ENCODE measurements around the gene TRIO. TPM values are rescaled to one million over a fixed set of nuclear protein-coding genes. Genes with fewer than 3 reads are reported as not detected.
"Not testable (repeated sequence)": the region's sequence is repeated elsewhere in the genome, so short reads cannot be mapped to it uniquely, and the experiment has no call there.

Gene TRIO
- 100 to 1,000 TPM; 346 to 374 TPM for total RNA-seq
- 10 to 100 TPM; 22.0 to 36.7 TPM for polyA plus RNA-seq
- long read RNA-seq, donor 1, partial matches to known transcripts: 40 of 175 reads
- long read RNA-seq, donor 1, other reads (novel, unspliced or antisense): 133 of 175 reads
- long read RNA-seq, donor 2, full-length matches to known transcripts: 2 of 102 reads
- long read RNA-seq, donor 2, partial matches to known transcripts: 25 of 102 reads
- long read RNA-seq, donor 2, other reads (novel, unspliced or antisense): 75 of 102 reads

DNA sequence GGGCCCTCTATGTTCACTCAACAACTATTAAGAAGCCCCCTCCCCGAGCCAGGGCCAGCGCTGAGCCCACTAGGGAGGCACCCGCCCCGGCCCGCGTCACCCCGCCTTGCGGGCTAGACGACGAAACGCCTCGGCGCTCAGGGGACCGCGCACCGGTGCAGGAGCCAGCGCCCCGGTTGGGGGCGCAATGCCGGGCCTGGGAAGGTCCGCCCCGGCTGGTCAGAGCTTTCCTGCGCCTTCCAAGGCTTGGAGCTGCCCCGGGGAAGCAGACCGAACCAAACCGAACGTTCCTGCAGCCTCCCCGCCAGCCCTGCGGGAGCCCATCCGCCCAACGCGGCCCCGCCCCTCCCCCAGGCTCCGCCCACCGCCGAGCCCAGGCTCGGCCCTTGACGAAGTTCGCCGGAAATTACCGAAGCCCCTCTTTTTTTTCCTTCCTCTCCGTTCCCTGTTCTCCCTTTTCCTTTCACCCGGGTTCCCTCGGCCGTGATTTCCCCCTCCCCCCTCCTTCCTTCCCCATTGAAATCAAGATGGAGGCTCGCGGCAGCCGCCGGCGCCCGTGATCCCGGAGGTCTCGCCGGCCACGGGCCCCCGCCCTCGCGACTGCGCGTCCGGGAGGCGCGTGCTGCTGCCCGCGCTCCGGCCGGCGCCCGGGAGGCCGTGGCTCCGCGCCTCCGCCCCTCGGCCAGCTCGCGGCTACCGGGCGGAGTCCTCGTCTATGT lies at the start of gene TRIO:
TRIO (plus strand) TSS at position 516 of the 719 bp plus-strand sequence. CDS start 384 bp downstream, outside the sequence.
- ATAC-seq (ENCODE audit: low FRiP score): peak; percentile 95
- peak; percentile 94 to 98 for DNase-seq
- 0 to 1% methylated on average over 70 to 79 of the region's 79 CpGs for WGBS, 2 donors
- Histone ChIP-seq H3K36me3 (ENCODE audit: control insufficient read depth in 1 of 2, insufficient read depth in 2 of 2, low read length in 1 of 2) (no peaks in the 10 kb centered on the region), H3K27me3 (ENCODE audit: control insufficient read depth in 1 of 2, insufficient read depth in 2 of 2, low read length in 1 of 2) (no peaks in the 10 kb centered on the region), H3K9me3 (ENCODE audit: control insufficient read depth, low read length) (no peaks in the 10 kb centered on the region), H3K4me3 (ENCODE audit: low read length in 2 of 2) (peak within 1 kb of the TSS; percentile 64 to 75), H3K4me1 (ENCODE audit: control insufficient read depth in 1 of 2, insufficient read depth in 2 of 2, low read length in 2 of 2) (peaks cover 0 to 6% of the 10 kb centered on the region in 2 donors), H3K27ac (ENCODE audit: low read depth in 1 of 2, low read length in 2 of 2) (peak within 1 kb of the TSS; percentile 81 to 82)
- intact Hi-C loops (cut with DNase I): loop anchor here (5.0 kb wide), 3 partner anchors 36 to 124 kb away; no protein-coding TSS in a partner anchor

DNA sequence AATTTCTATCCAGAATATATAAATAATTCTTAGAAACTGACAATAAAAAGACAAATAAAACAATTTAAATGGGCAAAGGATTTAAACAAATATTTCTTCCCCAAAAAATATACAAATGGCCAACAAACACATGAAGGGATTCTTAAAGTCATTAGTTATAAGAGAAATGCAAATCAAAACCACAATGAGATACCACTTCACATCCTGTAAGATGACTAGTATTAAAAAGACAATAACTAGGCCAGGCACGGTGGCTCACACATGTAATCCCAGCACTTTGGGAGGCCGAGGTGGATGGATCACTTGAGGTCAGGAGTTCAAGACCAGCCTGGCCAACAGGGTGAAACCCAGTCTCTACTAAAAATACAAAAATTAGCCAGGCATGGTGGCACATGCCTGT lies 45.8 kb upstream of the TRIO start:
- H3K27ac ChIP-seq (ENCODE audit: low read depth in 1 of 2, low read length in 2 of 2); H3K4me3 ChIP-seq (ENCODE audit: low read length in 2 of 2); H3K4me1 ChIP-seq (ENCODE audit: control insufficient read depth in 1 of 2, insufficient read depth in 2 of 2, low read length in 2 of 2); H3K27me3 ChIP-seq (ENCODE audit: control insufficient read depth in 1 of 2, insufficient read depth in 2 of 2, low read length in 1 of 2); H3K9me3 ChIP-seq (ENCODE audit: control insufficient read depth, low read length); ATAC-seq (ENCODE audit: low FRiP score); DNase-seq; intact Hi-C loops (cut with DNase I); H3K36me3 ChIP-seq (ENCODE audit: control insufficient read depth in 1 of 2, insufficient read depth in 2 of 2, low read length in 1 of 2): not testable (repeated sequence)
- WGBS, 2 donors: 81 to 84% methylated on average over 2 of the region's 2 CpGs

DNA sequence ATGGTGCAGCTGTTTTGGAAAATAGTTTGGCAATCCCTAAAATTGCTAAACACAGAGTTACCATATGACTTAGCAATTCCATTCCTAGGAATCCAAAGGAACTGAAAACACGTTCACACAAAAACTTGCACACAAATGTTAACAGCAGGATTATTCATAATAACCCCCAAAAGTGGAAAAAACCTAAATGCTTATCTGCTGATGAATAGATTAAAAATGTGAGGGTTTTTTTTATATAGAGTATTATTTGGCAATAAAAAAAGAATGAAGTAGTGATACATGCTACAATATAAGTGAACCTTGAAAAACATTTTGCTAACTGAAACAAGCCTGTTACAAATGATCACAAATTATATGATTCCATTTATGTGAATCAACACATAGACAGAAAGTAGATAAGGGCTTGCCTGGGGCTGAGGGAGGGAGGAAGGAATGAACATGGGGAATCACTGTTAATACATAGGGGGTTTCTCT lies 45.1 kb upstream of the TRIO start:
- WGBS, 2 donors: 34 to 41% methylated on average over 1 of the region's 1 CpG
- no peaks in the 10 kb centered on the region for H3K27me3 ChIP-seq (ENCODE audit: control insufficient read depth in 1 of 2, insufficient read depth in 2 of 2, low read length in 1 of 2)
- intact Hi-C loops (cut with DNase I): no loop called here
- no peak overlapping the region for H3K27ac ChIP-seq (ENCODE audit: low read depth in 1 of 2, low read length in 2 of 2)
- no peak for DNase-seq
- H3K9me3 ChIP-seq (ENCODE audit: control insufficient read depth, low read length): no peaks in the 10 kb centered on the region
- no peaks in the 10 kb centered on the region for H3K4me1 ChIP-seq (ENCODE audit: control insufficient read depth in 1 of 2, insufficient read depth in 2 of 2, low read length in 2 of 2)
- H3K4me3 ChIP-seq (ENCODE audit: low read length in 2 of 2): no peak overlapping the region
- ATAC-seq (ENCODE audit: low FRiP score): no peak
- no peaks in the 10 kb centered on the region for H3K36me3 ChIP-seq (ENCODE audit: control insufficient read depth in 1 of 2, insufficient read depth in 2 of 2, low read length in 1 of 2)

DNA sequence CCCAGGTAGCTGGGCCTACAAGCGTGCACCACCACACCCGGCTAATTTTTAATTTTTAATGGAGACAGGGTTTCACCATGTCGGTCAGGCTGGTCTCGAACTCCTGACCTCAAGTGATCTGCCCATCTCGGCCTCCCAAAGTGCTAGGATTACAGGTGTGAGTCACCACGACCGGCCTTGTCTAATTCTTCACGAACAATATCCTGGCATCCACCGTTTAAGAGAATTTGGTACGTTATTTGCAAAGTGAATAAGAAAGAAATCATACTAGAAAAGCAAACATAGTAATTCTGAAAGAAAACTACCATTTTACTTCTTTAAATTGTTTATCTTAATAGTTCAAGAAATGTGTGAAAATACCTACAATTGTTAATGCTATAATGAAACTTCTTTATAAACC lies 42.9 kb upstream of the TRIO start:
- H3K36me3 ChIP-seq (ENCODE audit: control insufficient read depth in 1 of 2, insufficient read depth in 2 of 2, low read length in 1 of 2): no peaks in the 10 kb centered on the region
- no peak overlapping the region for H3K27ac ChIP-seq (ENCODE audit: low read depth in 1 of 2, low read length in 2 of 2)
- WGBS, 2 donors: 94 to 95% methylated on average over 10 of the region's 10 CpGs
- H3K4me1 ChIP-seq (ENCODE audit: control insufficient read depth in 1 of 2, insufficient read depth in 2 of 2, low read length in 2 of 2): no peaks in the 10 kb centered on the region
- H3K27me3 ChIP-seq (ENCODE audit: control insufficient read depth in 1 of 2, insufficient read depth in 2 of 2, low read length in 1 of 2): no peaks in the 10 kb centered on the region
- no peaks in the 10 kb centered on the region for H3K9me3 ChIP-seq (ENCODE audit: control insufficient read depth, low read length)
- DNase-seq (no peak), ATAC-seq (ENCODE audit: low FRiP score) (no peak)
- intact Hi-C loops (cut with DNase I): loop anchor here in 1 of 2 donors (10.0 kb wide), 1 partner anchor 545 kb away; no protein-coding TSS in a partner anchor
- H3K4me3 ChIP-seq (ENCODE audit: low read length in 2 of 2): no peak overlapping the region

DNA sequence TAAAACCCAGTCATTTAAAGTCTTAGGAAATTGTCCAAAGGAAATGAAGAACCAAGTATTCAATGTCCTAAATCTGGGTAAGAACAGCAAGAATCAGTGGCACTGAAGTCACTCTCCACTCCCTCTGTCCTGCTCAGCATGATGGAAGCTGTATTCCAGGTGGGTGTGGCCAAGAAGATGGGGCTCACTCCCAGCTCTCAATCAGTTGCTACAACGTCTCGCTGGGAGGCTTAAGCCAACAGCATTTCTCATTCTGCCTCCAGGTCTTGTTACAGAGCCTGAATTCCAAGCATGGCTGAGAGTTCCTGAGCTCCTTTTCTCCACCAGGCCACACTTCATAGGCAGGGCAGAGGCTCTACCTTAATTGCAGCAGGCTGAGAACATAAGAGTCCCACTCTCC lies 41.2 kb upstream of the TRIO start:
- Histone ChIP-seq H3K27ac (ENCODE audit: low read depth in 1 of 2, low read length in 2 of 2) (no peak overlapping the region), H3K9me3 (ENCODE audit: control insufficient read depth, low read length) (no peaks in the 10 kb centered on the region), H3K4me1 (ENCODE audit: control insufficient read depth in 1 of 2, insufficient read depth in 2 of 2, low read length in 2 of 2) (peaks cover 0 to 2% of the 10 kb centered on the region in 2 donors), H3K36me3 (ENCODE audit: control insufficient read depth in 1 of 2, insufficient read depth in 2 of 2, low read length in 1 of 2) (no peaks in the 10 kb centered on the region), H3K27me3 (ENCODE audit: control insufficient read depth in 1 of 2, insufficient read depth in 2 of 2, low read length in 1 of 2) (no peaks in the 10 kb centered on the region), H3K4me3 (ENCODE audit: low read length in 2 of 2) (no peak overlapping the region)
- intact Hi-C loops (cut with DNase I): loop anchor here in 1 of 2 donors (10.0 kb wide), 1 partner anchor 543 kb away; no protein-coding TSS in a partner anchor
- DNase-seq (no peak), ATAC-seq (ENCODE audit: low FRiP score) (no peak)
- WGBS, 2 donors: 65 to 71% methylated on average over 2 of the region's 2 CpGs

DNA sequence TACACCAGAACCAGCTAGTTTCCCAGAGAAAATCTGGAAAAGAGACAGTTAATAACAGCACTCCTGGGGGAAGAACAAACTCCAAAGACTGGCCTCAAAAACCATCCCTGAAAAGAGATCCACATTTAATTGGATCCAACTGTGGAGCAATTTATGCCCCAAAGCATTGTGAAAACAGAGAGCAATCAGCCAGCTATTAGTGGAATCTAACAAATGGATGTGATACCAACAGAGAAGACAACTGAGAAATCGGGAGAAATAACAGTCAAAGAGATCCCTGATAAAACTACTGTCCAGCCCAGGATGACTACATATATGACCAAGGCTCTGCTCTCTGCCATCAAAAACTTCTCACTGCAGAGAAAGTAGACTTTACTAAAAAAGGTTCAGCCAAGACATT lies 40.5 kb upstream of the TRIO start:
- Histone ChIP-seq H3K9me3 (ENCODE audit: control insufficient read depth, low read length) (no peaks in the 10 kb centered on the region), H3K4me1 (ENCODE audit: control insufficient read depth in 1 of 2, insufficient read depth in 2 of 2, low read length in 2 of 2) (peaks cover 0 to 2% of the 10 kb centered on the region in 2 donors), H3K27ac (ENCODE audit: low read depth in 1 of 2, low read length in 2 of 2) (no peak overlapping the region), H3K36me3 (ENCODE audit: control insufficient read depth in 1 of 2, insufficient read depth in 2 of 2, low read length in 1 of 2) (no peaks in the 10 kb centered on the region), H3K4me3 (ENCODE audit: low read length in 2 of 2) (no peak overlapping the region), H3K27me3 (ENCODE audit: control insufficient read depth in 1 of 2, insufficient read depth in 2 of 2, low read length in 1 of 2) (no peaks in the 10 kb centered on the region)
- no peak for DNase-seq
- intact Hi-C loops (cut with DNase I): loop anchor here in 1 of 2 donors (10.0 kb wide), 1 partner anchor 542 kb away; no protein-coding TSS in a partner anchor
- 70 to 84% methylated on average over 1 of the region's 1 CpG for WGBS, 2 donors
- no peak for ATAC-seq (ENCODE audit: low FRiP score)

DNA sequence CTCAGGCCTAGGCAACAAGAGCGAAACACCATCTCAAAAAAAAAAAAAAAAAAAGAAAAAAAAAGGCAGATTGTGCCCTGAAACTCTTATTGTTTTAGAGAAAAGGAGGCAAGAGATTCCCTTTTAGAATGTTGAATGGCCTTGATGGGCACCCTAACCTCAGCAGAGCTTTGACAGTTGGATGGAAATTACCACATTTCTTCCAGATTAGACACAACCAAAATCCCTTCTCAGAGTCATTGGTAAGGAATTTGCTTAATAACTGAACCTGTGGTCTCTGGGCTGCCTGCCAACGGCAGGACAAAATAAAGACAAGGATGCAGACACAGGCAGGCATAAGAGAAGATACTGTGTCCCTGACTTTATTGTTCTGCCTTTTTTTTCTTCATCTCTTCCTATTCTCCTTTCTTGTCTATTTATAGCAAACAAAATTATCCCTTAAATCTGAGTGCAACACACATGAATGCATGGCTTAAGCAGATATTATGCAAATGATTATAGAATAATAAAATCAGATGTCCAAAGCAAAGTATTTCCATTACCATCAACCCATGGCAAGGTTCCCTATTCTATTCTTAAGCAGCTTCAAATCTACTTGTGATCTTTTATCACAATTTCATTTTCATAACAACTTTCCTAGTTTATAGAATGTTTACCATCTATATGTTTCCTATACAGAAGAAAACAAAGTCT lies 37.3 kb upstream of the TRIO start:
- ATAC-seq (ENCODE audit: low FRiP score): no peak
- Histone ChIP-seq H3K27me3 (ENCODE audit: control insufficient read depth in 1 of 2, insufficient read depth in 2 of 2, low read length in 1 of 2) (no peaks in the 10 kb centered on the region), H3K4me1 (ENCODE audit: control insufficient read depth in 1 of 2, insufficient read depth in 2 of 2, low read length in 2 of 2) (peaks cover 0 to 2% of the 10 kb centered on the region in 2 donors), H3K27ac (ENCODE audit: low read depth in 1 of 2, low read length in 2 of 2) (no peak overlapping the region), H3K36me3 (ENCODE audit: control insufficient read depth in 1 of 2, insufficient read depth in 2 of 2, low read length in 1 of 2) (no peaks in the 10 kb centered on the region), H3K4me3 (ENCODE audit: low read length in 2 of 2) (no peak overlapping the region), H3K9me3 (ENCODE audit: control insufficient read depth, low read length) (no peaks in the 10 kb centered on the region)
- 22 to 56% methylated on average over 2 of the region's 2 CpGs for WGBS, 2 donors
- intact Hi-C loops (cut with DNase I): loop anchor here (5.0 to 10.0 kb wide), 6 partner anchors 36 to 539 kb away; partner anchors contain the start of gene TRIO (in 2 of the 2)
- peak in 1 of 2 donors; percentile 85 for DNase-seq

DNA sequence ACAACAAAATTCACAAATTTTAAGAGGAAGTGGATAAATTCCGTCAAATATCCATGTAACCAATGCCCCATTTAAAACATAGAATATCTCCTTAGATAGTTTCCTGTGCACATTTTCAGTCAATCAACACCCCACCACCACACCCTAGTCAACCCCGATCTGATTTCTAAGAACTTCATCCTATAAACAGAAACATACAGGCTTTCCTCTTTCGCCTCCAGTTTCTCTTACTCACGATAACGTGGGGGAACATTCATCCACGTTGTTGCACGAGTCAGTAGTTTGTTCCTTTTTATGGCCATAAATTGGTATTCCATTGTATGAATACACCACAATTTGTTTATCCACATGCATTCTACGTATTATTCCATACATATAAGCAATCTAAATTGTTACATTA lies 35.6 kb upstream of the TRIO start:
- ATAC-seq (ENCODE audit: low FRiP score) (no peak), DNase-seq (no peak)
- Histone ChIP-seq H3K4me1 (ENCODE audit: control insufficient read depth in 1 of 2, insufficient read depth in 2 of 2, low read length in 2 of 2) (peaks cover 0 to 2% of the 10 kb centered on the region in 2 donors), H3K9me3 (ENCODE audit: control insufficient read depth, low read length) (no peaks in the 10 kb centered on the region), H3K27ac (ENCODE audit: low read depth in 1 of 2, low read length in 2 of 2) (no peak overlapping the region), H3K27me3 (ENCODE audit: control insufficient read depth in 1 of 2, insufficient read depth in 2 of 2, low read length in 1 of 2) (no peaks in the 10 kb centered on the region), H3K4me3 (ENCODE audit: low read length in 2 of 2) (no peak overlapping the region), H3K36me3 (ENCODE audit: control insufficient read depth in 1 of 2, insufficient read depth in 2 of 2, low read length in 1 of 2) (no peaks in the 10 kb centered on the region)
- 83 to 85% methylated on average over 8 of the region's 8 CpGs for WGBS, 2 donors
- intact Hi-C loops (cut with DNase I): loop anchor here (5.0 to 10.0 kb wide), 6 partner anchors 35 to 537 kb away; partner anchors contain the start of gene TRIO (in 2 of the 2)

All from aorta (tissue), 5 donors.